ENCODE results near the gene ATRNL1. TPM values are rescaled to one million over a fixed set of nuclear protein-coding genes. Genes with fewer than 3 reads are reported as not detected.
"Not testable (repeated sequence)": the region's sequence is repeated elsewhere in the genome, so short reads cannot be mapped to it uniquely, and the experiment has no call there.

ATRNL1 gene
- total RNA-seq, 1 donor from 2014 or later, result 2.9 TPM

DNA sequence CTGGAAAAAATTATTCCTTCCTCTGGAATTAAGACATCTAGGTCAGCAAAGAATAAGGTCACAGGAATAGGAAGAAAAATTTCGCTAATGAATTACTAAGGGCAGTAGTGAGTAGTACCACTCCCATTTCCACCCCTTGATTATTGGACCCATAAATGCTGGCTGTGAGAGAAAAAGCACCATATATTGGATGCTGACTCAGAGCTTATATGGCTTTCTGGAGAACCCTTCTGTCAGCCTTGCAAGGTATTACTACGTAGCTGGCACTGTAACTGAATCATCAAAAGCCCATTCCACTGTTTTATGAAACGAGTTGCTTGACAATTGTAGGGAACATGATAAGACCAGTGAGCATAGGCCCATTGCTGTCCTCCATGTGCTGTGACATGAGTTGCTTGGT lies 179.3 kb downstream of the ATRNL1 start:
- H3K27me3 ChIP-seq (ENCODE audit: low read depth), result no peaks in the 10 kb centered on the region
- intact Hi-C loops (cut with micrococcal nuclease), result no loop called here
- H3K4me1 ChIP-seq, result no peaks in the 10 kb centered on the region
- no peaks in the 10 kb centered on the region for H3K36me3 ChIP-seq
- H3K4me3 ChIP-seq, result no peak overlapping the region
- no peak for DNase-seq
- no peaks in the 10 kb centered on the region for H3K9me3 ChIP-seq (replicated peaks)
- TF ChIP-seq, protein P1, sequence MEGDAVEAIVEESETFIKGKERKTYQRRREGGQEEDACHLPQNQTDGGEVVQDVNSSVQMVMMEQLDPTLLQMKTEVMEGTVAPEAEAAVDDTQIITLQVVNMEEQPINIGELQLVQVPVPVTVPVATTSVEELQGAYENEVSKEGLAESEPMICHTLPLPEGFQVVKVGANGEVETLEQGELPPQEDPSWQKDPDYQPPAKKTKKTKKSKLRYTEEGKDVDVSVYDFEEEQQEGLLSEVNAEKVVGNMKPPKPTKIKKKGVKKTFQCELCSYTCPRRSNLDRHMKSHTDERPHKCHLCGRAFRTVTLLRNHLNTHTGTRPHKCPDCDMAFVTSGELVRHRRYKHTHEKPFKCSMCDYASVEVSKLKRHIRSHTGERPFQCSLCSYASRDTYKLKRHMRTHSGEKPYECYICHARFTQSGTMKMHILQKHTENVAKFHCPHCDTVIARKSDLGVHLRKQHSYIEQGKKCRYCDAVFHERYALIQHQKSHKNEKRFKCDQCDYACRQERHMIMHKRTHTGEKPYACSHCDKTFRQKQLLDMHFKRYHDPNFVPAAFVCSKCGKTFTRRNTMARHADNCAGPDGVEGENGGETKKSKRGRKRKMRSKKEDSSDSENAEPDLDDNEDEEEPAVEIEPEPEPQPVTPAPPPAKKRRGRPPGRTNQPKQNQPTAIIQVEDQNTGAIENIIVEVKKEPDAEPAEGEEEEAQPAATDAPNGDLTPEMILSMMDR (IDR thresholded peaks at IDR 0.05; ENCODE audit: borderline replicate concordance), result no peak
- H3K27ac ChIP-seq (replicated peaks), result no peak overlapping the region

DNA sequence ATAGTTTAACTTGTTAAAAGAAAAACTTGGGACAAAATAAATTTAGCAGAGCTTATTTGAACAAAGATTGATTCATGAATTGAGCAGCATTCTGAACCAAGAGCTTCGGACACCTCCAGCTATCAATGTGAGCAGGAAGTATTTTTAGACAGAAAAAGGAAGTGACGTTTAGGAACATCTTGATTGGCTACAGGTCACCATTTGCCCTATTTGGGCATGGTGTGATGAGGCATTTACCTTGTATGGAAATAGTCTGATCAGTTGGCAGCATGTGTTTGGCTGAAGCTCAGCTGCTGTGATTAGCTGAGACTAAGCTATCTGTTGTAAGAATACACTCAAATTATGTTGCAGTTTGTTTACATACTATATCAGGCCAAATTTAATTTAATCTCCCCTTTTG lies 185.1 kb downstream of the ATRNL1 start:
- H3K27me3 ChIP-seq (ENCODE audit: low read depth), result no peaks in the 10 kb centered on the region
- TF ChIP-seq, protein P1 (IDR thresholded peaks at IDR 0.05; ENCODE audit: borderline replicate concordance), result no peak
- H3K4me1 ChIP-seq, result no peaks in the 10 kb centered on the region
- no peak for DNase-seq
- no peaks in the 10 kb centered on the region for H3K9me3 ChIP-seq (replicated peaks)
- intact Hi-C loops (cut with micrococcal nuclease), result no loop called here
- no peak overlapping the region for H3K4me3 ChIP-seq
- no peaks in the 10 kb centered on the region for H3K36me3 ChIP-seq
- no peak overlapping the region for H3K27ac ChIP-seq (replicated peaks)

DNA sequence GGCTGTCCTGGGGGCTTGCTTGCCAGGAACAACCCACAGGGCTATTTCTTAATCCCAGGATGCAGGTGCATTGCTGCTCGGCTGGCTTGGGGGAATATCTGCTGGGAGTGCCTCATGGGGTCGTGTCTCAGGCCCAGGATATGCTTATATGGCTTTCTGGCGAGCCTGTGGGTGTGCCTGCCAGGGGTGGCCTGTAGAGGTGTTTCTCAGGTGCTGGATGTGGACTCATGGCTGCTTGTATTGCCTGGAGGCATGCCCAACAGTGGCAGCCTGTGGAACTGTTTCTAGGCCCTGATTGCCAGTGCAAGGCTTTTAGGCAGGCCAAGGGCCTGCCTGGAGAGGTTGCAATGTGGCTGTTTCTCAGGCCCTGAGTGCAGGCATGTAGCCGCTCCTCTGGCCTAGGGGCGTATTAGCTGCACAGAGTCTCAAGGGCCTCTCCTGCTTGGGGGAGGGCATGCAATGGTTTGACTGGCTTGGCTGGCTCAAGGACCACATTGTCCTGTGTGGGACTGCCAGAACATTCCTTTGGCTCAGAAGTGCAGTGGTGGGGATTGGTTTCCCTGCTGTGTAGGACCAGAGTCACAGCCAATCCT lies 202.1 kb downstream of the ATRNL1 start:
- Histone ChIP-seq H3K27me3 (ENCODE audit: low read depth) (no peaks in the 10 kb centered on the region), H3K27ac (replicated peaks) (no peak overlapping the region), H3K9me3 (replicated peaks) (peaks cover 43% of the 10 kb centered on the region), H3K4me1 (no peaks in the 10 kb centered on the region), H3K36me3 (no peaks in the 10 kb centered on the region), H3K4me3 (no peak overlapping the region)
- intact Hi-C loops (cut with micrococcal nuclease), result no loop called here
- TF ChIP-seq, protein P1 (IDR thresholded peaks at IDR 0.05; ENCODE audit: borderline replicate concordance), result no peak
- no peak for DNase-seq

DNA sequence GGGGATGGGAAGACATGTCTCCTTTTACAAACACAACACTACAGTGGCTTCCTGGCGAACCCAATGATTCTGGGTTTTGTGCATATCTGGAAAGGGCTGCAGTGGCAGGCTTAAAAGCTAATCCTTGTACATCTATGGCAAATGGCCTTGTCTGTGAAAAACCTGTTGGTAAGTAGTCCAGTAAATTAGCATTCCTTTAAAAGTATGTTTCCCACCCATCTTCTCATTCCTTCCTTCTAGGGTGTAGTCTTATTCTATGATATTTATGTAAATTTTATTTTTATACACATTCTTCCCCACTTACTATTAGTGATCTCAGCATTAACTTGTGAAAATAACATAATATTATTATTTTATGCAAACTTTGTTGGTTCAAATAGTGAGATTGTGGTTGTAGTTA lies 206.9 kb downstream of the ATRNL1 start:
- intact Hi-C loops (cut with micrococcal nuclease), result no loop called here
- no peaks in the 10 kb centered on the region for H3K36me3 ChIP-seq
- TF ChIP-seq, protein P1 (IDR thresholded peaks at IDR 0.05; ENCODE audit: borderline replicate concordance), result no peak
- H3K27ac ChIP-seq (replicated peaks), result no peak overlapping the region
- H3K9me3 ChIP-seq (replicated peaks), result peaks cover 4% of the 10 kb centered on the region
- no peak overlapping the region for H3K4me3 ChIP-seq
- no peaks in the 10 kb centered on the region for H3K4me1 ChIP-seq
- no peak for DNase-seq
- no peaks in the 10 kb centered on the region for H3K27me3 ChIP-seq (ENCODE audit: low read depth)

DNA sequence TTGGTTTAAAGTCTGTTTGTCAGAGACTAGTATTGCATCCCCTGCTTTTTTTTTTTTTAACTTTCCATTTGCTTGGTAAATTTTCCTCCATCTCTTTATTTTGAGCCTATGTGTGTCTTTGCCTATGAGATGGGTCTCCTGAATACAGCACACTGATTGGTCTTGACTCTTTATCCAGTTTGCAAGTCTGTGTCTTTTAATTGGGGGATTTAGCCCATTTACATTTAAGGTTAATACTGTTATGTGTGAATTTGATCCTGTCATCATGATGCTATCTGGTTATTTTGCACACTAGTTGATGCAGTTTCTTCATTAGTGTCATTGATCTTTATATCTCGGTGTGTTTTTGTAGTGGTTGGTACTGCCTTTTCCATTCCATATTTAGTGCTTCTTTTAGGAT lies 226.5 kb downstream of the ATRNL1 start:
- H3K4me3 ChIP-seq; H3K36me3 ChIP-seq; H3K4me1 ChIP-seq; intact Hi-C loops (cut with micrococcal nuclease); H3K27me3 ChIP-seq (ENCODE audit: low read depth); DNase-seq; H3K27ac ChIP-seq (replicated peaks): not testable (repeated sequence)
- peaks cover 22% of the 10 kb centered on the region for H3K9me3 ChIP-seq (replicated peaks)

DNA sequence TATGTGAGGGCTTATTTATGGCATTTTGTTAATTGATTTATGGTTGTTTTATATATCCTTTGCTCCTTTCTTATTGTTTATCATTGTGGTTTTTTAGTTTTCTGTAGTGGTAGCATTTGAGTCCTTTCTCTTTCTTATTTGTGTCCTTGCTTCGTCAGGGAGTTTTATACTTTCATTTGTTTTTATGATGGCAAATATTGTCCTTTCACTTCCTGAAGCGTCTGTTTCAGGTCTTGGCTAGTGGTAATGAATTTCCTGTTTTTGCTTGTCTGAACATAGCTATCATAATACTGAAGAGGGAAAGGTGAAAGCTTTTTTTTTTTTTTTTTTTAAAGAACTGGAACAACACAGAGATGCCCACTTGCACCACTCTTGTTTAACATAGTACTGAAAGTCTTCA lies 228.2 kb downstream of the ATRNL1 start:
- H3K27ac ChIP-seq (replicated peaks), result no peak overlapping the region
- H3K36me3 ChIP-seq, result no peaks in the 10 kb centered on the region
- no peaks in the 10 kb centered on the region for H3K27me3 ChIP-seq (ENCODE audit: low read depth)
- H3K4me1 ChIP-seq, result no peaks in the 10 kb centered on the region
- TF ChIP-seq, protein P1 (IDR thresholded peaks at IDR 0.05; ENCODE audit: borderline replicate concordance), result no peak
- H3K9me3 ChIP-seq (replicated peaks), result peaks cover 22% of the 10 kb centered on the region
- DNase-seq, result no peak
- H3K4me3 ChIP-seq, result no peak overlapping the region
- intact Hi-C loops (cut with micrococcal nuclease), result no loop called here

Data from left ventricle myocardium inferior (tissue), 1 donor.